AG04450 (cell line): Measurements from ENCODE around the gene CDH24. TPM values are rescaled to one million over a fixed set of nuclear protein-coding genes. Genes with fewer than 3 reads are reported as not detected.

Source experiments
- CTCF ChIA-PET: fragments of 300-600, 350-600 bp; formaldehyde crosslinking; extraction: SDS; loops from one replicate; lab custom pipeline; 2022; ENCODE audit warnings: antibody characterized with exemption, inconsistent platforms; lab: Charles Lee
- POLR2A ChIA-PET: fragments of 350-600 bp; formaldehyde crosslinking; extraction: SDS; loops from one replicate; lab custom pipeline; 2021; ENCODE audit warnings: antibody characterized with exemption, inconsistent platforms; lab: Yijun Ruan, JAX
- DNase-seq: peaks from one replicate; pipeline ENCODE4 v3.0.0-alpha.2; 2011; ENCODE audit warnings: low read depth, low spot score
- H3K27ac ChIP-seq: one replicate; pipeline ENCODE4 v1.5.1; 2012; ENCODE audit warnings: low read depth, low read length, control low read depth
- H3K27me3 ChIP-seq: one replicate; pipeline ENCODE4 v1.6.0; 2012; ENCODE audit warnings: low read length; ENCODE audit not compliant: control insufficient read depth, insufficient read depth
- H3K4me3 ChIP-seq: 2 replicates; pipeline ENCODE4 v1.5.1; 2011; ENCODE audit warnings: mild to moderate bottlenecking, low read depth, low read length, control low read depth
- H3K9me3 ChIP-seq: 2 replicates; pipeline ENCODE4 v1.5.1; 2012; ENCODE audit warnings: low read length; ENCODE audit not compliant: control insufficient read depth, insufficient read depth
- CTCF ChIP-seq: IDR thresholded peaks from 2 replicates; pipeline ENCODE4 v1.5.1; 2011; ENCODE audit warnings: low read depth, low read length, control low read depth, inconsistent platforms
- polyA plus RNA-seq: library from polyadenylated mRNA; depleted of rRNA; stranded (reverse); fragments of >200 nt; gene quantifications from 2 replicates; pipeline ENCODE4 v1.2.3, GENCODE V29; 2011

The CDH24 gene
- polyA plus RNA-seq, 1 experiment = 10.1 TPM

DNA sequence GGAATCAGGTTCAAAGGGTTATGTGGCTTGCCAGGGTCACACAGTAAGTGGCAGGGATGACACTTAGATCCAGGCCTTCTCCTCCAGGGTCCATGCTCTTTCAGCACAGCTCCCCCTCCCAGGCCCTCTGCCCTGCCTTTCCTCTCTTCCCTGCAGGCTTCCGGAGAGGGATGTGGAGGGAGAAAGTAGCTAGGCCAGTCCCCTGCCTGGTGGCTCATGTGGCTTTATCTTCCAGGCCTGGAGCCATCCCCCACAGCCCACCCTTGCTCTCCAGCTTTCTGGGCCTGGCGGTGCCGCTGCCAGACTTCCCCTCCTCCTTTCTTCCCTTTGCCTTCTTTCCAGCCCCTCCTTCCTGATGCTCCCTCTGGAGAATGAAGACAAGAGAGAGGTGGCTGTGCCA, 13.6 kb downstream of the CDH24 start:
- TF ChIP-seq CTCF = no peak
- Histone ChIP-seq H3K27me3 (no peaks in the 10 kb centered on the region), H3K27ac (no peak overlapping the region), H3K9me3 (peaks cover 3% of the 10 kb centered on the region; the same call in 1 of the 2 replicates), H3K4me3 (no peak overlapping the region)
- ChIA-PET CTCF (interaction anchor here (1.2 kb wide), 1 partner anchor 25 kb away, joined by 3 read pairs; no protein-coding TSS in a partner anchor), POLR2A (no interaction called here)
- no peak for DNase-seq

- Histone ChIP-seq H3K27ac (no peak overlapping the region), H3K4me3 (no peak overlapping the region), H3K27me3 (no peaks in the 10 kb centered on the region), H3K9me3 (no peaks in the 10 kb centered on the region; the same call in 1 of the 2 replicates)
- no peak for TF ChIP-seq CTCF
- POLR2A ChIA-PET = interaction anchor here (1.2 kb wide), 1 partner anchor 15 kb away, joined by 3 read pairs; no protein-coding TSS in a partner anchor
- DNase-seq = no peak
- CTCF ChIA-PET = interaction anchor here (1.2 kb wide), 1 partner anchor 26 kb away, joined by 3 read pairs; no protein-coding TSS in a partner anchor
Observed at GRCh38 chr14:23043145-23043544, 14.2 kb downstream of the CDH24 start.

DNA sequence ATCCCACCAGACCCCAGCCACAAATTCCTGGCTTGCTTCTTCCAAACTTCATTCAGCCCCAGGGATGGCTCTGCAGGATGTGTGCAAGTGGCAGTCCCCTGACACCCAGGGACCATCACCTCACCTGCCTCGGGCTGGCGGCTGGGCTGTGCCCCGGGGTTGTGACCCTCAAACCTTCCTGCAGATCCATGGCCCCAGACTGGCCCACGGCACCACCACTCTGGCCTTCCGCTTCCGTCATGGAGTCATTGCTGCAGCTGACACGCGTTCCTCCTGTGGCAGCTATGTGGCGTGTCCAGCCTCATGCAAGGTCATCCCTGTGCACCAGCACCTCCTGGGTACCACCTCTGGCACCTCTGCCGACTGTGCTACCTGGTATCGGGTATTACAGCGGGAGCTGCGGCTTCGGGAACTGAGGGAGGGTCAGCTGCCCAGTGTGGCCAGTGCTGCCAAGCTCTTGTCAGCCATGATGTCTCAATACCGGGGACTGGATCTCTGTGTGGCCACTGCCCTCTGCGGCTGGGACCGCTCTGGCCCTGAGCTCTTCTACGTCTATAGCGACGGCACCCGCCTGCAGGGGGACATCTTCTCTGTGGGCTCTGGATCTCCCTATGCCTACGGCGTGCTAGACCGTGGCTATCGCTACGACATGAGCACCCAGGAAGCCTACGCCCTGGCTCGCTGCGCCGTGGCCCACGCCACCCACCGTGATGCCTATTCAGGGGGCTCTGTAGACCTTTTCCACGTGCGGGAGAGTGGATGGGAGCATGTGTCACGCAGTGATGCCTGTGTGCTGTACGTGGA, 15.0 kb downstream of the CDH24 start, which contains the start of gene PSMB11:
Gene PSMB11, plus strand, starts transcription at position 51 of the 804 bp plus-strand sequence. Its CDS starts 14 bp downstream, at position 65.
- POLR2A ChIA-PET = interaction anchor here (1.2 kb wide), 1 partner anchor 16 kb away, joined by 3 read pairs; no protein-coding TSS in a partner anchor
- no peak for TF ChIP-seq CTCF

GRCh38 chr14:23041729-23042128, 15.6 kb downstream of the CDH24 start:
- no peak for TF ChIP-seq CTCF
- DNase-seq = no peak
- CTCF ChIA-PET = interaction anchor here (0.8 to 2.3 kb wide), 2 partner anchors 27 to 55 kb away, joined by 6 to 8 read pairs; no protein-coding TSS in a partner anchor
- Histone ChIP-seq H3K27ac (no peak overlapping the region), H3K27me3 (no peaks in the 10 kb centered on the region), H3K9me3 (no peaks in the 10 kb centered on the region; the same call in 1 of the 2 replicates), H3K4me3 (no peak overlapping the region)
- POLR2A ChIA-PET = no interaction called here

More for the DNA sequence above, 15.0 kb downstream of the CDH24 start, which contains the start of gene PSMB11:
- Histone ChIP-seq H3K27ac (no peak within 1 kb of the TSS), H3K9me3 (no peaks in the 10 kb centered on the region; the same call in 1 of the 2 replicates), H3K4me3 (no peak within 1 kb of the TSS), H3K27me3 (no peaks in the 10 kb centered on the region)
- CTCF ChIA-PET = interaction anchor here (0.8 to 2.3 kb wide), 3 partner anchors 26 to 56 kb away, joined by 3 to 8 read pairs (median 6); no protein-coding TSS in a partner anchor
- no peak for DNase-seq
